ENCODE measurements around the gene BPIFA1.

BPIFA1 gene

DNA sequence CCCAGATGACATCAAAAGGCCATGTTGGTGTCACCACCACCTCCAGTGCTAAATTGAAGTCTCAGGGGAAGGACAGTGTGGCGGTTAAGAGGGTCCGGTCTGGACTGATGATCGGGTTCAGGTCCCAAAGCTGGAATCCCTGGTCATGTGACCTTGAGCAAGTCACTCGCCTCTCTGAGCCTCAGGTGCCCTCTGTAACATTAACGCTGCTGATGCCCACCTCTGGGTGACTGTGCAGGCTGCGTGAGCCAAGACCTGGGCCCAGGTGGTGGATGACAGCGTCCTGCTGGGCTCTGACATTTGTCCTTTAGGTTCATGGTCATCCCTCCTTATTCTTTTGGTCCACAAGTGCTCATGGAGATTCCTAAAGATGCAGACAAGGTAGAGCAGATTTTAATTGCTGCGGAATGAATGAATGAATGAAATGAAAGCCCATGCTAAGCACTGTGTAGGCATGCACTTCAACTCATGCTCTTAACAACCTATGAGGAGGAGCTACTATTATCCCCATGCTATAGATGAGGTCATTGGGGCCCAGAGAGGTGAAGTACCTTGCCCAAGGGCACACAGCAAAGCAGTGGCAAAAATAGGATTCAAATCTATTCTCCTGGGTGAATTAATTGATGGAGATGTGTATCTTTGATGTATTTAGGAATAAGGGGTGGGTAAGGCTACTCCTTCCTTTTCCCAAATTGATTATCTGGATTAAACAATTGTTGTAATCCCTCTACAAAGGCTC, 46.6 kb downstream of the BPIFA1 start:
- H3K36me3 ChIP-seq (ENCODE audit: control insufficient read depth, insufficient read depth, low read length) = no peaks in the 10 kb centered on the region
- DNase-seq (ENCODE audit: extremely low read depth, insufficient read length) = no peak
- TF ChIP-seq, protein P1, sequence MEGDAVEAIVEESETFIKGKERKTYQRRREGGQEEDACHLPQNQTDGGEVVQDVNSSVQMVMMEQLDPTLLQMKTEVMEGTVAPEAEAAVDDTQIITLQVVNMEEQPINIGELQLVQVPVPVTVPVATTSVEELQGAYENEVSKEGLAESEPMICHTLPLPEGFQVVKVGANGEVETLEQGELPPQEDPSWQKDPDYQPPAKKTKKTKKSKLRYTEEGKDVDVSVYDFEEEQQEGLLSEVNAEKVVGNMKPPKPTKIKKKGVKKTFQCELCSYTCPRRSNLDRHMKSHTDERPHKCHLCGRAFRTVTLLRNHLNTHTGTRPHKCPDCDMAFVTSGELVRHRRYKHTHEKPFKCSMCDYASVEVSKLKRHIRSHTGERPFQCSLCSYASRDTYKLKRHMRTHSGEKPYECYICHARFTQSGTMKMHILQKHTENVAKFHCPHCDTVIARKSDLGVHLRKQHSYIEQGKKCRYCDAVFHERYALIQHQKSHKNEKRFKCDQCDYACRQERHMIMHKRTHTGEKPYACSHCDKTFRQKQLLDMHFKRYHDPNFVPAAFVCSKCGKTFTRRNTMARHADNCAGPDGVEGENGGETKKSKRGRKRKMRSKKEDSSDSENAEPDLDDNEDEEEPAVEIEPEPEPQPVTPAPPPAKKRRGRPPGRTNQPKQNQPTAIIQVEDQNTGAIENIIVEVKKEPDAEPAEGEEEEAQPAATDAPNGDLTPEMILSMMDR (IDR thresholded peaks at IDR 0.05; ENCODE audit: insufficient read depth, low read length, poor library complexity, severe bottlenecking) = no peak
- H3K4me3 ChIP-seq (replicated peaks; ENCODE audit: low read depth, low read length) = no peak overlapping the region
- peaks cover 2% of the 10 kb centered on the region for H3K27me3 ChIP-seq (replicated peaks; ENCODE audit: control insufficient read depth, insufficient read depth, low read length)

DNA sequence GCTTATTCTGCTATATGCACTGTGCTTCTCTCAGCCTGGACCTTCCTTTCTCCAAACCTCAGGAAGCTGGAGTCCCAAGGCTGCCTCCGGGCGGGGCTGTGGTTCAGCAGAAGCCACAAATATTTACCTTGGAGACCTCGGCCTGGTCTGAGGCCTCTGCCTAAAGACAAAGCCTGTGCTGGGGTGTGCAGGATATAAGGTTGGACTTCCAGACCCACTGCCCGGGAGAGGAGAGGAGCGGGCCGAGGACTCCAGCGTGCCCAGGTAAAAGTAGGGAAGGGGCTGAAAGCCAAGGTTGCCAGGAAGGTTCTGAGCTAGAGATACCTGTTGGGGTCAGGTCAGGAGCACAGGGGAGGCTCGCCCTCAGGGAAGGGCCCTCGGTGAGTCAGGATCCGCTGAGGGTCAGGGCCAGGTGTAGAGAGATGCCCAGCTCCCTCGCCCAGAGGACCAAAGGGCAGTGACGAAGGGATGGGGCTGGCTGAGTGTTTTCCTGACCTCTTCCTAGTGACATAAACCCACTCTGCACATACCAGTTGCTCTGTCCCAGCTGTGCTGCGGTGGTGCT, 47.3 kb downstream of the BPIFA1 start, which contains the start of gene BPIFB1:
TSS of gene BPIFB1 (plus strand) at position 224 of the 565 bp plus-strand sequence. CDS start 2,860 bp downstream, outside the sequence.
- no peak within 1 kb of the TSS for H3K4me3 ChIP-seq (replicated peaks; ENCODE audit: low read depth, low read length)
- DNase-seq (ENCODE audit: extremely low read depth, insufficient read length) = no peak
- H3K27me3 ChIP-seq (replicated peaks; ENCODE audit: control insufficient read depth, insufficient read depth, low read length) = peaks cover 2% of the 10 kb centered on the region
- TF ChIP-seq, protein P1 (IDR thresholded peaks at IDR 0.05; ENCODE audit: insufficient read depth, low read length, poor library complexity, severe bottlenecking) = no peak
- no peaks in the 10 kb centered on the region for H3K36me3 ChIP-seq (ENCODE audit: control insufficient read depth, insufficient read depth, low read length)

DNA sequence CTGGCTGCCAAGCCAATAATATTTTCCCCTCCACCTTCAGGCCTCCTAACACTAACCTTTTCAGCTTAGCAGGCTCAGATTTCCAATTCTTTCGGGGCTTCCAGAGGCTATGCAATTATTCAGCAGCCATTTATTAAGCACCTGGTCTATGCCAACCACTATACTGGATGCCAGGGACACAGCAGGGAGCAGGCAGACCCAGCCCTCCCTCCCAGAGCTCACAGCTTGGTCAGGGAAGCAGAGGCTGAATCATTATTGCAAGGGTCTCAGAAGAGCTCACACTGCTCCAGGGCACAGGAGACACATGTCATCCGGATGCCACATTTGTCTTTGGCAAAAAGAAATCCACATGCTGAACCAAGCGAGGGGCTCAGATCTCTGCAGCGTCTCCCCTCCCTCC, 48.5 kb downstream of the BPIFA1 start:
- Histone ChIP-seq H3K36me3 (ENCODE audit: control insufficient read depth, insufficient read depth, low read length) (no peaks in the 10 kb centered on the region), H3K27me3 (replicated peaks; ENCODE audit: control insufficient read depth, insufficient read depth, low read length) (peaks cover 2% of the 10 kb centered on the region), H3K4me3 (replicated peaks; ENCODE audit: low read depth, low read length) (no peak overlapping the region)
- TF ChIP-seq, protein P1 (IDR thresholded peaks at IDR 0.05; ENCODE audit: insufficient read depth, low read length, poor library complexity, severe bottlenecking) = no peak
- DNase-seq (ENCODE audit: extremely low read depth, insufficient read length) = no peak

DNA sequence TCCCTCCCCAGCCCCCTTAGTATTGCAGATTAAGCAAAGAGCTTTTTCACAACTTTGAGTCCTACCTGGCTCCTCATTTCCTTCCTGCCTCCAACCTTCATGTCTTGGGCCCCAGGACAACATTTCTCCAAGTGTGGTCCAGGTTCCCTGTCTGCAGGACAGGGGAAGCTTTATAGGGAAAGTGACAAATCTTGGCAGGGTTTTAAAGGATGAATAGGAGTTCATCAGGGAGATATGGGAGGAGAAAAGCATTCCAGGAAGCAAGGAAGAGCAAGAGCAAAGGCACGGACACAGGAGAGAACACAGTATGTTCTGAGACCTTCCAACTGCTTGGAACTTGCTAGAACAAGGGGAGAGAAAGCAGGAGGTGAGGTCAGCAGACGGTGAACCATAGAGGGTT, 49.1 kb downstream of the BPIFA1 start:
- no peaks in the 10 kb centered on the region for H3K36me3 ChIP-seq (ENCODE audit: control insufficient read depth, insufficient read depth, low read length)
- no peak overlapping the region for H3K4me3 ChIP-seq (replicated peaks; ENCODE audit: low read depth, low read length)
- peaks cover 2% of the 10 kb centered on the region for H3K27me3 ChIP-seq (replicated peaks; ENCODE audit: control insufficient read depth, insufficient read depth, low read length)
- TF ChIP-seq, protein P1 (IDR thresholded peaks at IDR 0.05; ENCODE audit: insufficient read depth, low read length, poor library complexity, severe bottlenecking) = no peak
- no peak for DNase-seq (ENCODE audit: extremely low read depth, insufficient read length)

DNA sequence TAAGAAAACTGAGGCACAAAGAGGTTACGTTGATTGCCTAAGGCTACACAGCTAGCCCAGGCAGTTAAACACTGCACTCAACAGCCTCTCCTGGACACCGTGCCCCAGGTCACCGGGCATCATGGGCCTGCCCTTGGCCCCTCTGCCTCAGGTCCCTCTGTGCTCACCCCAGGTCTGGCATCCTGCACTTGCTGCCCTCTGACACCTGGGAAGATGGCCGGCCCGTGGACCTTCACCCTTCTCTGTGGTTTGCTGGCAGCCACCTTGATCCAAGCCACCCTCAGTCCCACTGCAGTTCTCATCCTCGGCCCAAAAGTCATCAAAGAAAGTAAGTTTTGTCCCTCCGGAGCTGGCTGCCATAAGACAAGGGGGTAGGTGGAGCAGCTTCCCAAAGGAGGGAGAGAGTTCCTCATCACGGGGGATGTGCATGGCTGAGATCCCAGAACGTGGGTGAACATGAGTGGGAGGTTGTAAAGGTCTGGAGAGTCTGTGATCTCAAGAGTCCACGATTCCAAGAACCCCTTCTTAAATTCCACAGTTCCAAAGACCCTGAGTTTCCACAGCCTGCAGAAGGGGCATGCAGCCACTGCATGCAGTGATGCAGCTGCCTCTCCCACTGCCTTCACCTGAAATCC, 50.2 kb downstream of the BPIFA1 start:
- TF ChIP-seq, protein P1 (IDR thresholded peaks at IDR 0.05; ENCODE audit: insufficient read depth, low read length, poor library complexity, severe bottlenecking) = no peak
- no peaks in the 10 kb centered on the region; the same call in none of the 2 replicates for H3K27me3 ChIP-seq (replicated peaks; ENCODE audit: control insufficient read depth, insufficient read depth, low read length)
- DNase-seq (ENCODE audit: extremely low read depth, insufficient read length) = no peak

More for the DNA sequence above, 50.2 kb downstream of the BPIFA1 start:
- Histone ChIP-seq H3K36me3 (ENCODE audit: control insufficient read depth, insufficient read depth, low read length) (no peaks in the 10 kb centered on the region), H3K4me3 (replicated peaks; ENCODE audit: low read depth, low read length) (no peak overlapping the region)
